SH-SY5Y (cell line): ENCODE results near the gene E2F7.

Experiments used
- GATA2 ChIP-seq: IDR thresholded peaks from 2 replicates; pipeline ENCODE4 v1.6.1; 2011; ENCODE audit warnings: mild to moderate bottlenecking, low read depth, low read length
- GATA3 ChIP-seq: IDR thresholded peaks from 2 replicates; pipeline ENCODE4 v1.6.1; 2011; ENCODE audit warnings: low read depth, mild to moderate bottlenecking, low read length, moderate library complexity

- TF ChIP-seq GATA3 (no peak), GATA2 (no peak)
Observed at GRCh38 chr12:77010691-77011548, 54.4 kb downstream of the E2F7 start.
